Neutrophil (primary cell): ENCODE data around the gene LKAAEAR1.

ENCODE experiments used
- H3K27ac ChIP-seq: fragments of 200-600 bp; sonication (generic); 2 replicates; pipeline ENCODE4 v1.5.1; 2016; ENCODE audit warnings: mild to moderate bottlenecking, moderate library complexity
- H3K27me3 ChIP-seq: fragments of 200-600 bp; sonication (generic); 2 replicates; pipeline ENCODE4 v1.6.0; 2016; ENCODE audit warnings: mild to moderate bottlenecking
- H3K36me3 ChIP-seq: fragments of 200-600 bp; sonication (generic); 2 replicates; pipeline ENCODE4 v1.5.1; 2017
- H3K4me1 ChIP-seq, 2 experiments: fragments of 200-600 bp in 1 of 2; sonication (generic) in 1 of 2; 1 replicate in 1 of 2; 2 replicates in 1 of 2; pipeline versions ENCODE4 v1.5.1 to v1.6.1; 2013 to 2016; ENCODE audit warnings: low read depth in 1 of 2, low read length in 1 of 2, mild to moderate bottlenecking in 1 of 2, moderate library complexity in 1 of 2; ENCODE audit not compliant: control insufficient read depth in 1 of 2, insufficient read depth in 1 of 2
- H3K4me3 ChIP-seq, 2 experiments: fragments of 200-600 bp in 1 of 2; sonication (generic) in 1 of 2; 1 replicate in 1 of 2; 2 replicates in 1 of 2; pipeline ENCODE4 v1.5.1; 2013 to 2016; ENCODE audit warnings: low read depth in 1 of 2, low read length in 1 of 2, mild to moderate bottlenecking in 1 of 2, moderate library complexity in 1 of 2
- H3K9me3 ChIP-seq: fragments of 200-600 bp; sonication (generic); 2 replicates; pipeline ENCODE4 v1.5.1; 2016
- CTCF ChIP-seq: fragments of 200-600 bp; sonication (generic); IDR thresholded peaks from 2 replicates; pipeline ENCODE4 v1.5.1; 2016; ENCODE audit warnings: antibody characterized with exemption

LKAAEAR1 gene

GRCh38 chr20:64053841-64054661 lies 30.1 kb downstream of the LKAAEAR1 start:
- no peak overlapping the region for H3K27ac ChIP-seq
- H3K36me3 ChIP-seq: no peaks in the 10 kb centered on the region
- H3K4me1 ChIP-seq: peaks cover 16 to 29% of the 10 kb centered on the region in 2 experiments
- H3K27me3 ChIP-seq: peaks cover 89% of the 10 kb centered on the region
- no peak for TF ChIP-seq CTCF
- no peak overlapping the region for H3K4me3 ChIP-seq
- H3K9me3 ChIP-seq: no peaks in the 10 kb centered on the region

DNA sequence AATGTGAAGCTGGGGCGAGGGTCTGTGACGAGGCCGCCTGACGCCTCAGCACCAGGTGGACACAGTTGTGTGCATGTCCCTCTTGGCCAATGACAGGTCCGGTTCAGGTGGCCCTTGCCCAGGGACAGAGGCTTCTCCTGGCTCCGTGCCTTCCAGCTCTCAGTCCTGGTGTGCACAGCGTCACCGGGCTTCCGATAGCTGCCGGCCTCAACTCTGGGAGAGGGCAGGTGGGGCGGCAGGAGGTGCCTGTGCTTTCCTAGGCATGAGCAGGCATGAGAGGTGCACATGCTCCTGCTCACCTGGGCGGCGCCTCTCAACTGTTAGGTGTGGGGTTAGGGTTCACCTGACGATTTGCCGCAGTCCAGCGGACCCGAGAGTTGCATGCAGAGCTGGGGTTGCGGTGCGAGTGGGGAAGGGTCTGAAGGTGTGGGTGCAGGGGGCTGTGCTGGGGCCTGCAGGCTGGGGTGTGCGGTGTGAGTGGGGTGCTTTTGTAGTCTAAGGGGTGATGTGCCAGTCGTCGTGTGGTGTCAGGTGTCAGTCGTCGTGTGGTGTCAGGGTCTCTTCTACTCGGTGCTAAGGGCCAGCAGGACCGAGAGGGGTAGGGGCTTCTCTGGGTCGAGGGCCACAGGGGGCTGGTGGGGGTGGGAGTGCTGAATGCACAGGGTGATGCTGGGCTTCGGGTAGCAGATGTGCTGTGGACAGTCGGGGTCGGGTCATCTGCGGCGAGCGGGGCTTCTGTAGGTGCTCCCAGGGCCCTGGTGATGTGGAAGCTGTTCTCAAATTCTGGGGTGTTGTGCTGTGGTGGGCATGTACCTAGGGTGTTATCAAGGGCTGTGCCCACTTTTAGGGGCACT lies 31.0 kb downstream of the LKAAEAR1 start:
- no peaks in the 10 kb centered on the region for H3K36me3 ChIP-seq
- TF ChIP-seq CTCF: no peak
- no peak overlapping the region for H3K4me3 ChIP-seq
- H3K27ac ChIP-seq: no peak overlapping the region
- no peaks in the 10 kb centered on the region for H3K9me3 ChIP-seq
- H3K27me3 ChIP-seq: peaks cover 97% of the 10 kb centered on the region
- H3K4me1 ChIP-seq: peaks cover 16 to 32% of the 10 kb centered on the region in 2 experiments

- Histone ChIP-seq H3K4me1 (peaks cover 12 to 24% of the 10 kb centered on the region in 2 experiments), H3K27ac (no peak overlapping the region), H3K9me3 (no peaks in the 10 kb centered on the region), H3K27me3 (peaks cover 98% of the 10 kb centered on the region), H3K36me3 (no peaks in the 10 kb centered on the region), H3K4me3 (no peak overlapping the region)
- TF ChIP-seq CTCF: no peak
These were observed 31.9 kb downstream of the LKAAEAR1 start for GRCh38 chr20:64052326-64052722.

DNA sequence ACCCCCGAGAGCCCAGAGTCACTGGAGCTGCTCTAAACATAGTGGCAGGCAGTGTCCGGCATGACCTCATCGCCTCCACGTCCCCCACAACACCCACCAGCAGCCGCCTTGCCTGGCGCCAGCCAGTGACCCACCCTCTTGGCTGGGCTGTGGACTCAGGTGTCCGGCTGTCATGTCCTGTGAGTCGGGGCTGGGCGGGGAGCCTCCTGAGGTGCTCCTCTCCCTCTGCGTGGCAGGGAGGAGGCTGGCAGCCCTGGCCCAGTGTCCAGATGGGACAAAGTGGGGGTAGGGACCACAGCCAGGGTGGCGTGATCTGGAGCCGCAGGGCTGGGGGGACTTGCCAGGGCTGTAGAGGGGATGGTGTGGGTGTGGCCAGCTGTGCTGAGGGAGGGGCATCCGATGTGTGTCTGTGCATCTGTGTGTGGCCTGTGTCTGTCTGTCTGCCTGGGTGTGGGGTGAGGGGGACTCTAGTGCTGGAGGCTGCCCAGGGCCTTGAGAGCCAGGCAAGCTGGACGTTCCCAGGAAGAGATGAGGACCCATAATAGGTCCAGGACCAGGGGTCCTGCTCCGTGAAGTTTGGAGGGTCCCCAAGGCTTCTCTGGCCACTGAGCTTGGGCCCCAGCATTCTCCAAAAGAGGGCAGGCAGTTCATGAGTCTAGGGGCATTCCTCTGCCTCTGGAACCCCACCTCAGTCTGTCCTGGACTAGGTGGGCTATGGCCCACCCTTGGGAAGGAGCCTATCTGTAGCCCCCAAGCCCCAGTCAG lies 32.5 kb downstream of the LKAAEAR1 start:
- Histone ChIP-seq H3K4me3 (no peak overlapping the region), H3K4me1 (peaks cover 10 to 20% of the 10 kb centered on the region in 2 experiments), H3K27me3 (peaks cover 98% of the 10 kb centered on the region), H3K9me3 (no peaks in the 10 kb centered on the region), H3K27ac (no peak overlapping the region), H3K36me3 (no peaks in the 10 kb centered on the region)
- no peak for TF ChIP-seq CTCF

DNA sequence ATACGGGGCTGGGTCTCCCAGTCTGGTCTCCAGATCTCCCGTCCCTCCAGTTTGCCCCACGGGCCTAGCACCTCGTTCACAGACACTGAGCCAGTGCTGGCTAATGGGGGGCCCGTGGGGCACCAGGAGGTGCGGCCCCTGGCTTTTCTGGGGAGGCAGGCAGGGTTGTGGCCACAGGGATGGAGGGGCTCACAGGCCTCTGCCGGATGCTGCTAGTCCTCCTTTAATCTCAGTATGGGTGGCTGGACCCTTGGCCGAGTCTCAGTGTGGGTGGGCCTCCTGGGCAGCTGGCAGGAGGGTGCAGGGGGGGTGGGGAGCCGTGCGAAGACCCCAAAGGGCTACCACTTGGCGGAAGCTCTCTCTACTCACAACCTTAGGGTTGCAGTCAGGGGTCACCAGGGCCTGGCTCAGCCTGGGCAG lies 33.2 kb downstream of the LKAAEAR1 start:
- H3K4me1 ChIP-seq: peaks cover 10 to 20% of the 10 kb centered on the region in 2 experiments
- no peak overlapping the region for H3K27ac ChIP-seq
- no peaks in the 10 kb centered on the region for H3K36me3 ChIP-seq
- no peaks in the 10 kb centered on the region for H3K9me3 ChIP-seq
- TF ChIP-seq CTCF: no peak
- peaks cover 98% of the 10 kb centered on the region for H3K27me3 ChIP-seq
- H3K4me3 ChIP-seq: no peak overlapping the region
